Activated T-helper 1 cell treated with anti-CD3 and anti-CD28 coated beads, Interleukin-12 subunit alpha, Interleukin-12 subunit beta, Interleukin-2, Interleukin-4 antibody, amounts not matched to agents 30 ng/mL and 10 ng/mL and 1 ng/mL, durations not matched to agents 14 hours and 24 hours and 36 hours (primary cell): ENCODE data around the gene AFF3. TPM values are rescaled to one million over a fixed set of nuclear protein-coding genes. Genes with fewer than 3 reads are reported as not detected.

Experiments used
- DNase-seq: peaks from one replicate; pipeline ENCODE4 v3.0.0; 2021; ENCODE audit warnings: low spot score
- H3K27ac Mint-ChIP-seq: one replicate; pipeline ENCODE4 v1.8.0; 2021; ENCODE audit warnings: mild to moderate bottlenecking, mixed read lengths
- H3K27me3 Mint-ChIP-seq: one replicate; pipeline ENCODE4 v1.8.0; 2022; ENCODE audit warnings: mild to moderate bottlenecking, moderate library complexity, mixed read lengths; ENCODE audit not compliant: insufficient read depth
- H3K36me3 Mint-ChIP-seq: one replicate; pipeline ENCODE4 v1.8.0; 2021; ENCODE audit warnings: low read depth, mixed read lengths
- H3K4me1 Mint-ChIP-seq: one replicate; pipeline ENCODE4 v1.8.0; 2021; ENCODE audit warnings: low read depth, mixed read lengths
- H3K4me3 Mint-ChIP-seq: one replicate; pipeline ENCODE4 v1.8.0; 2021; ENCODE audit warnings: mild to moderate bottlenecking, moderate library complexity, mixed read lengths
- H3K9me3 Mint-ChIP-seq: one replicate; pipeline ENCODE4 v1.8.0; 2021; ENCODE audit warnings: mixed read lengths
- intact Hi-C: fragments of 100-400 bp; cut with micrococcal nuclease; formaldehyde crosslinking; loops from one replicate; pipeline ENCODE4 v1.15.1; 2024
- total RNA-seq: library from RNA; stranded (reverse); gene quantifications from 2 replicates; pipeline ENCODE4 v1.2.3, GENCODE V29; 2022

The AFF3 gene
- total RNA-seq, 1 donor from 2014 or later = 2.4 TPM

GRCh38 chr2:99891428-99891780, 251.0 kb downstream of the AFF3 start:
- no peak overlapping the region for H3K27ac Mint-ChIP-seq
- H3K4me3 Mint-ChIP-seq = no peak overlapping the region

GRCh38 chr2:99890568-99891427, 251.6 kb downstream of the AFF3 start:
- Mint-ChIP-seq H3K4me1 (no peaks in the 10 kb centered on the region), H3K9me3 (no peaks in the 10 kb centered on the region), H3K27me3 (peaks cover 2% of the 10 kb centered on the region), H3K27ac (no peak overlapping the region), H3K4me3 (no peak overlapping the region), H3K36me3 (no peaks in the 10 kb centered on the region)
- no peak for DNase-seq
- intact Hi-C loops = no loop called here

More at GRCh38 chr2:99891428-99891780, 251.0 kb downstream of the AFF3 start:
- DNase-seq = no peak
- H3K4me1 Mint-ChIP-seq = no peaks in the 10 kb centered on the region
- peaks cover 2% of the 10 kb centered on the region for H3K27me3 Mint-ChIP-seq
- no peaks in the 10 kb centered on the region for H3K9me3 Mint-ChIP-seq
- intact Hi-C loops = no loop called here
- H3K36me3 Mint-ChIP-seq = no peaks in the 10 kb centered on the region

DNA sequence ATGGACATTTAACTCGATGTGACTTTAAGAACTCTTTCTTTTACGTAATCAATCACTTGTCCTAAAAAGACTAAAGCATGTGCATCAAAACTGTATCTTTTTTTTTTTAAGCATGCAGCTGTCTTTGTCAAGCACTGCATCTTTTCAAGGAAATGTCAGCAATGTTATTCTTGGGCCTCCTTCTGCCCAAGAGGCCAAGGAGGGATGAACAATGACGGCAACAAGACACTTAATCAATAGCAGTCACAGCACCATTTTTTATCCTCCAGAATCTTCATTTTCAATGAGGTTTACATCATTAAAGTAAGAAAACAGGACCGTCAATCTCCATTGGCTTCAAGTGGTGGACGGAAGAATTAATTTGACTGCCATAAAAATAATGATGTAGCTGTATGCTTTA, 253.8 kb downstream of the AFF3 start:
- intact Hi-C loops = no loop called here
- Mint-ChIP-seq H3K27me3 (peaks cover 2% of the 10 kb centered on the region), H3K4me1 (no peaks in the 10 kb centered on the region)

DNA sequence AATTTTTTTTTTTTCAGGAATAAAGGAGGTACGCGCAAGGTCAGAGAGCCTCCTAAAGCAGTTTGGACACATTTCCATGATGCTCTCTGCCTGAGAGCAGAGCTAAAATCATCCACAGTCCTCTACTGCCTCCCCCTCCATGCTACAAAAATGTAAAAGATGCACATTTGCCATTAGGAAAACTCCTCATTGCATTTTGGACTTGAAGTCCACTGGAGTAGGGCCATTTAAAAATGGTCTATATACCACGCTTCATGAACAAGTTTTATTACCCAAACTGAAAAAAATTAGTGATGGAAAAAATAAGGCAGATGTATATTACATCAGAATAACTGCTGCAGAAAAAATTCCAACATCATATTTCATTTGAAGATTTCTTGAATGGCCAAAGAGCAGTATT, 256.0 kb downstream of the AFF3 start:
- Mint-ChIP-seq H3K27me3 (peaks cover 2% of the 10 kb centered on the region), H3K36me3 (no peaks in the 10 kb centered on the region), H3K4me1 (no peaks in the 10 kb centered on the region), H3K4me3 (no peak overlapping the region), H3K9me3 (no peaks in the 10 kb centered on the region), H3K27ac (no peak overlapping the region)
- intact Hi-C loops = no loop called here
- DNase-seq = no peak

More for the DNA sequence above, 253.8 kb downstream of the AFF3 start:
- H3K9me3 Mint-ChIP-seq = no peaks in the 10 kb centered on the region
- no peak overlapping the region for H3K27ac Mint-ChIP-seq
- no peak overlapping the region for H3K4me3 Mint-ChIP-seq
- H3K36me3 Mint-ChIP-seq = no peaks in the 10 kb centered on the region
- no peak for DNase-seq

DNA sequence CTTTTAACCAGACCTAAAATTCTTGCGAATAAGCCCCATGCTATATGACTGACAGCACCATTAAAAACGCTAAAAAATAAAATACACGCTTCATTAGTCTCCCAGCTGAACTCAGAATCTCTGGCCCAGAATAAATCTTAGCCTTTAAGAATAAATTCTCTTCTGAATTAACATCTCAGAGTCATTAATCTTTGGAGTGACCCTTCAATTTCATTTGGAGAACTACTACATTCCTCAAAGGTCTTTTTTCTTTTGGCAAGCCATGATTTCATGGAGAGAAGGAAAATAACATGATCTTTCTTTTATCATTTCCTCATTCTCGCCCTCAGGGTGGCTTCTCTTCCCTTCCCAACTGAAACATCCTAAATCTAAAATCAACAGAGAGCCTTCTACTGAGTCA, 259.0 kb downstream of the AFF3 start:
- intact Hi-C loops = no loop called here
- Mint-ChIP-seq H3K36me3 (no peaks in the 10 kb centered on the region), H3K4me3 (no peak overlapping the region), H3K27me3 (no peaks in the 10 kb centered on the region), H3K27ac (no peak overlapping the region), H3K4me1 (no peaks in the 10 kb centered on the region), H3K9me3 (no peaks in the 10 kb centered on the region)
- no peak for DNase-seq

DNA sequence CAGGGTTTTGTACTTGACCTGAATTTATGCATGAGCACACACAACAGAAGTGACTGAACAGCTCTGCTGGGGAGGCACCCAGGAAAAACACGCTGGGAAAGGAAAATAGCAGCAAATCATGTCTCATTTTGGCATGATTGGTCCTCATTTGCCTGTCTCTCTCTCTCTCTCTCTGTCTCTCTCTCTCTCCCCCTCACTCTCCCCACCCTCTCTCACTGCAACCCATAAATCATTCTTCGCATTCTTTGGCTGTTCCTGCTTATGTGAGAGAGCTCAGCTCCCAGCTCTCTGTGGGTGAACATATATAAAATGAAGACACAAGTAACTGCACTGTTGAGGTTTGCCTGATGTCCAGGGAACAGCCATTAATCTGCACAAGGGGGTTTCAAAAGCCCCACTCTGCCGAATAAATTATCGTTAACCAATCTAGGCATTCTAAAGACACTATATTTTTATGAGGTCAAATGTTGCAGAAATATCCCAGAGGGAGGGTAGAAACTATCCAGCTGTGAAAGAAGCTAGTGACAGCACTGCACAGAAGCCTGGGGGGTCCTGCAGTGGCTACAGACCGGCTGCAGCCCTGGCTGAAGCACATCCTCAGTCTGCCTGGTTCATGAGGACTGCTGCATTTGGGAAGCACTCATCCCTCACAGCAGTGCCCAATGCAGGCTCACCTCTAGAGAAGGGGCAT, 260.3 kb downstream of the AFF3 start:
- no peaks in the 10 kb centered on the region for H3K9me3 Mint-ChIP-seq
- no peak for DNase-seq
- H3K4me3 Mint-ChIP-seq = no peak overlapping the region
- intact Hi-C loops = no loop called here
- no peaks in the 10 kb centered on the region for H3K4me1 Mint-ChIP-seq
- H3K27me3 Mint-ChIP-seq = no peaks in the 10 kb centered on the region
- H3K36me3 Mint-ChIP-seq = no peaks in the 10 kb centered on the region
- no peak overlapping the region for H3K27ac Mint-ChIP-seq

DNA sequence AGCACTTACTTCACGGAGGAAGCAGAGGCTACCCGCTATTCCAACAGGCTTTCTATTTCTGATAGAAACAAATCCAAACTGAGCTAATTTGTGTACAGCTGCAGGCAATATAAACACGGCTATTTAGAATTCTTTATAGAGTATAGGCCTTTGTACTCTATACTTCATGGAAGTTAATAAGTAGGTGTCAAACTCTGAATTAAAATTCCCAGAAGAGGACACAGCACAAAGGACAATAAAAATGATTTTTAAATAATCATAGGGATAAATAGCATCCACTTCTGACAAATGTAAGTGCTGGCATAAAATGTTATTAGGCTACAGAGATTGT, 261.5 kb downstream of the AFF3 start:
- no peak overlapping the region for H3K27ac Mint-ChIP-seq
- H3K9me3 Mint-ChIP-seq = no peaks in the 10 kb centered on the region
- no peaks in the 10 kb centered on the region for H3K4me1 Mint-ChIP-seq
- intact Hi-C loops = no loop called here
- no peaks in the 10 kb centered on the region for H3K36me3 Mint-ChIP-seq
- no peak overlapping the region for H3K4me3 Mint-ChIP-seq
- H3K27me3 Mint-ChIP-seq = no peaks in the 10 kb centered on the region
- no peak for DNase-seq

GRCh38 chr2:99880148-99880963, 262.0 kb downstream of the AFF3 start:
- intact Hi-C loops = no loop called here
- no peak for DNase-seq
- Mint-ChIP-seq H3K27me3 (no peaks in the 10 kb centered on the region), H3K4me3 (no peak overlapping the region), H3K27ac (no peak overlapping the region), H3K36me3 (no peaks in the 10 kb centered on the region), H3K4me1 (no peaks in the 10 kb centered on the region), H3K9me3 (no peaks in the 10 kb centered on the region)

GRCh38 chr2:99879481-99879880, 262.9 kb downstream of the AFF3 start:
- Mint-ChIP-seq H3K4me3 (no peak overlapping the region), H3K4me1 (no peaks in the 10 kb centered on the region), H3K36me3 (no peaks in the 10 kb centered on the region), H3K27me3 (no peaks in the 10 kb centered on the region), H3K27ac (no peak overlapping the region), H3K9me3 (no peaks in the 10 kb centered on the region)
- intact Hi-C loops = no loop called here
- no peak for DNase-seq

GRCh38 chr2:99878581-99879350, 263.6 kb downstream of the AFF3 start:
- no peaks in the 10 kb centered on the region for H3K4me1 Mint-ChIP-seq
- H3K27ac Mint-ChIP-seq = no peak overlapping the region
- H3K27me3 Mint-ChIP-seq = no peaks in the 10 kb centered on the region
- H3K9me3 Mint-ChIP-seq = no peaks in the 10 kb centered on the region
- no peak overlapping the region for H3K4me3 Mint-ChIP-seq
- intact Hi-C loops = no loop called here
- H3K36me3 Mint-ChIP-seq = no peaks in the 10 kb centered on the region
- DNase-seq = no peak

GRCh38 chr2:99877963-99878362, 264.4 kb downstream of the AFF3 start:
- no peaks in the 10 kb centered on the region for H3K4me1 Mint-ChIP-seq
- intact Hi-C loops = no loop called here
- no peaks in the 10 kb centered on the region for H3K27me3 Mint-ChIP-seq
- no peaks in the 10 kb centered on the region for H3K36me3 Mint-ChIP-seq
- H3K27ac Mint-ChIP-seq = no peak overlapping the region
- H3K9me3 Mint-ChIP-seq = no peaks in the 10 kb centered on the region
- DNase-seq = no peak
- no peak overlapping the region for H3K4me3 Mint-ChIP-seq

DNA sequence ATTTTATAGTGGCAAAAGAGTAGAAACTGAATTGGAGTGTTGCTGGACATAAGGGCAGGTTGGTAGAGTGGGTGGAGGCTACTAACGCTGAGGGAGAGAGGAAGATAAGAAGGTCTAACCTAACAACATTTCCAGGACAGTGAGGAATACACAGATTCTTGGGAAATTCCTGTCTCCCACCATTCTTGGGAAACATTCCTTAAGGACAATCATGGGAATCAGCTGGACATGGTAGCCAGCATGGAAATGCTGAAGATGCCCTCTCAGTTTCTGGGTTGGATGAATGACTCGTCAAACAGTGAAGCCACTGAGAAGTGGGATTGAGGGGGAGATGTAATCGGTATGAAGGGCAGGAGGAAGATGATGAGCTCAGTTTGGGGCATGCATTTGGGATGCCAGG, 265.4 kb downstream of the AFF3 start:
- H3K27me3 Mint-ChIP-seq = peaks cover 2% of the 10 kb centered on the region
- no peak overlapping the region for H3K4me3 Mint-ChIP-seq
- no peak overlapping the region for H3K27ac Mint-ChIP-seq
- no peak for DNase-seq
- H3K36me3 Mint-ChIP-seq = no peaks in the 10 kb centered on the region
- H3K9me3 Mint-ChIP-seq = no peaks in the 10 kb centered on the region
- no peaks in the 10 kb centered on the region for H3K4me1 Mint-ChIP-seq
- intact Hi-C loops = no loop called here
